ENCODE results near the gene GABRD.

GABRD gene

GRCh38 chr1:1985375-1986050 is 33.6 kb upstream of the GABRD start:
- DNase-seq = no peak

GRCh38 chr1:1986451-1987141 is 32.5 kb upstream of the GABRD start:
- DNase-seq = no peak

- DNase-seq = no peak
These were observed 32.0 kb upstream of the GABRD start for GRCh38 chr1:1987142-1987510.

- DNase-seq = no peak
These were observed 30.8 kb upstream of the GABRD start for GRCh38 chr1:1988061-1988945.

- DNase-seq = no peak
These were observed 30.0 kb upstream of the GABRD start for GRCh38 chr1:1989102-1989542.

- DNase-seq = no peak
These were observed 29.4 kb upstream of the GABRD start for GRCh38 chr1:1989789-1990188.

- DNase-seq = no peak
These were observed 28.9 kb upstream of the GABRD start for GRCh38 chr1:1990222-1990621.

GRCh38 chr1:1994536-1994935 is 24.6 kb upstream of the GABRD start:
- no peak for DNase-seq

GRCh38 chr1:1996207-1996651 is 22.9 kb upstream of the GABRD start:
- DNase-seq = no peak

GRCh38 chr1:1997576-1997975 is 21.6 kb upstream of the GABRD start:
- DNase-seq = no peak

GRCh38 chr1:2000432-2000831 is 18.7 kb upstream of the GABRD start:
- no peak for DNase-seq

- DNase-seq = no peak
These were observed 18.3 kb upstream of the GABRD start for GRCh38 chr1:2000850-2001249.

- no peak for DNase-seq
These were observed 17.3 kb upstream of the GABRD start for GRCh38 chr1:2001773-2002411.

GRCh38 chr1:2003541-2004131 is 15.5 kb upstream of the GABRD start, which contains the start of gene CFAP74:
TSS of gene CFAP74 (minus strand) at chr1:2003786. CDS start at chr1:1990956, 12,830 bp downstream.
- no peak for DNase-seq

- DNase-seq = no peak
These were observed 14.3 kb upstream of the GABRD start for GRCh38 chr1:2004856-2005255.

GRCh38 chr1:2009101-2010053 is 9.8 kb upstream of the GABRD start:
- DNase-seq = no peak

GRCh38 chr1:2014181-2014580 is 5.0 kb upstream of the GABRD start:
- DNase-seq = no peak

- DNase-seq = no peak
These were observed 4.1 kb upstream of the GABRD start for GRCh38 chr1:2014741-2015735.

- DNase-seq = no peak
These were observed 3.0 kb upstream of the GABRD start for GRCh38 chr1:2016123-2016522.

Measured in GDM1 (cell line).